ENCODE results near the gene JADE2. TPM values are rescaled to one million over a fixed set of nuclear protein-coding genes. Genes with fewer than 3 reads are reported as not detected.

The JADE2 gene
- total RNA-seq, 1 experiment from 2014 or later: 39.9 TPM

DNA sequence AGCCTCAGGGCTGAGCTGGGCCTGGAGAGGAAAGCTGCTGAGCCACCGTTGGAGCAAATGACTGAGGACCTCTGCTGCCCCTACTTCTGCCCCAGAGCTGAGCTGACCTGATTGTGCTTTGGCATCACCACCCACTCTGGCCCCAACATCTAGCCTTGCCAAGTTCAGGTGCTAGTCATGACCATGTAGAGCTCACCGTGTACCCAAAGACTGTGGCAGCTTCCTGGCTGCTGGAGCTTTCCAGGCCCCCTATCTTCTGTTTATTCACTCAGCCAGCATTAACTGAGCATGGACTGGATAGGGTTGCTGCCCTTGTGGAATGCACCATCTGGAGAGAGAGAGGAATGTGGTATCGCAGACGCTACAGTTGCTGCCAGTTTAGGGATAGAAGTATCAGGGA, 49.1 kb downstream of the JADE2 start:
- no peaks in the 10 kb centered on the region for H3K79me2 ChIP-seq (ENCODE audit: insufficient read depth, low read length)
- peaks cover 0 to 11% of the 10 kb centered on the region in 2 experiments; a peak in 2 of 4 replicates for H3K4me1 ChIP-seq (ENCODE audit: control insufficient read depth in 1 of 2, insufficient read depth in 2 of 2, low read length in 2 of 2)
- H3K4me2 ChIP-seq (ENCODE audit: low read length): no peak overlapping the region
- RAD21 ChIA-PET (ENCODE audit: low non-redundant PET in 1 of 2, low total read pairs in 2 of 2, uncharacterized antibody in 2 of 2, unreplicated experiment in 2 of 2): no interaction called here
- H3K27ac ChIP-seq (ENCODE audit: low read depth, low read length): no peak overlapping the region
- H4K20me1 ChIP-seq (ENCODE audit: insufficient read depth): no peaks in the 10 kb centered on the region
- peaks cover 2 to 20% of the 10 kb centered on the region in 2 experiments; a peak in 3 of 4 replicates for H3K36me3 ChIP-seq (ENCODE audit: control insufficient read depth in 1 of 2, insufficient read depth in 2 of 2, low read length in 2 of 2)
- no peaks in the 10 kb centered on the region for H3K9me3 ChIP-seq (ENCODE audit: control insufficient read depth in 1 of 2, insufficient read depth in 1 of 2, low read depth in 1 of 2, low read length in 2 of 2)
- BruUV-seq (replicated peaks): no TSS peak
- H3K9me2 ChIP-seq (ENCODE audit: insufficient read depth): no peaks in the 10 kb centered on the region
- CTCF ChIA-PET: interaction anchor here (1.4 kb wide), 1 partner anchor 12 kb away, joined by 5 read pairs; no protein-coding TSS in a partner anchor
- H3K4me3 ChIP-seq (replicated peaks in 1 of 2; ENCODE audit: low read depth in 1 of 2, low read length in 2 of 2): no peak overlapping the region
- TF ChIP-seq ZNF274 (IDR thresholded peaks at IDR 0.05; ENCODE audit: low read depth, low read length) (no peak), YY1 (IDR thresholded peaks at IDR 0.05; ENCODE audit: extremely low read depth, insufficient replicate concordance, low read depth, low read length) (no peak), SP1 (IDR thresholded peaks at IDR 0.05; ENCODE audit: low read depth) (no peak), SIN3A (IDR thresholded peaks at IDR 0.05; ENCODE audit: low read depth) (no peak), CTCF (IDR thresholded peaks at IDR 0.05 in 2 of 3, conservative IDR thresholded peaks at IDR 0.05 in 1 of 3; ENCODE audit: borderline replicate concordance in 1 of 3, insufficient read depth in 1 of 3, low read depth in 2 of 3, low read length in 2 of 3) (no peak), ATF3 (IDR thresholded peaks at IDR 0.05) (no peak), JUND (IDR thresholded peaks at IDR 0.05) (no peak), MAX (IDR thresholded peaks at IDR 0.05) (no peak), ELF1 (IDR thresholded peaks at IDR 0.05; ENCODE audit: borderline replicate concordance, low read depth) (no peak), EGR1 (IDR thresholded peaks at IDR 0.05; ENCODE audit: low read depth) (no peak)
- TF ChIP-seq, protein P1, sequence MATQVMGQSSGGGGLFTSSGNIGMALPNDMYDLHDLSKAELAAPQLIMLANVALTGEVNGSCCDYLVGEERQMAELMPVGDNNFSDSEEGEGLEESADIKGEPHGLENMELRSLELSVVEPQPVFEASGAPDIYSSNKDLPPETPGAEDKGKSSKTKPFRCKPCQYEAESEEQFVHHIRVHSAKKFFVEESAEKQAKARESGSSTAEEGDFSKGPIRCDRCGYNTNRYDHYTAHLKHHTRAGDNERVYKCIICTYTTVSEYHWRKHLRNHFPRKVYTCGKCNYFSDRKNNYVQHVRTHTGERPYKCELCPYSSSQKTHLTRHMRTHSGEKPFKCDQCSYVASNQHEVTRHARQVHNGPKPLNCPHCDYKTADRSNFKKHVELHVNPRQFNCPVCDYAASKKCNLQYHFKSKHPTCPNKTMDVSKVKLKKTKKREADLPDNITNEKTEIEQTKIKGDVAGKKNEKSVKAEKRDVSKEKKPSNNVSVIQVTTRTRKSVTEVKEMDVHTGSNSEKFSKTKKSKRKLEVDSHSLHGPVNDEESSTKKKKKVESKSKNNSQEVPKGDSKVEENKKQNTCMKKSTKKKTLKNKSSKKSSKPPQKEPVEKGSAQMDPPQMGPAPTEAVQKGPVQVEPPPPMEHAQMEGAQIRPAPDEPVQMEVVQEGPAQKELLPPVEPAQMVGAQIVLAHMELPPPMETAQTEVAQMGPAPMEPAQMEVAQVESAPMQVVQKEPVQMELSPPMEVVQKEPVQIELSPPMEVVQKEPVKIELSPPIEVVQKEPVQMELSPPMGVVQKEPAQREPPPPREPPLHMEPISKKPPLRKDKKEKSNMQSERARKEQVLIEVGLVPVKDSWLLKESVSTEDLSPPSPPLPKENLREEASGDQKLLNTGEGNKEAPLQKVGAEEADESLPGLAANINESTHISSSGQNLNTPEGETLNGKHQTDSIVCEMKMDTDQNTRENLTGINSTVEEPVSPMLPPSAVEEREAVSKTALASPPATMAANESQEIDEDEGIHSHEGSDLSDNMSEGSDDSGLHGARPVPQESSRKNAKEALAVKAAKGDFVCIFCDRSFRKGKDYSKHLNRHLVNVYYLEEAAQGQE (IDR thresholded peaks at IDR 0.05; ENCODE audit: low read depth): no peak
- TF ChIP-seq, protein P2, sequence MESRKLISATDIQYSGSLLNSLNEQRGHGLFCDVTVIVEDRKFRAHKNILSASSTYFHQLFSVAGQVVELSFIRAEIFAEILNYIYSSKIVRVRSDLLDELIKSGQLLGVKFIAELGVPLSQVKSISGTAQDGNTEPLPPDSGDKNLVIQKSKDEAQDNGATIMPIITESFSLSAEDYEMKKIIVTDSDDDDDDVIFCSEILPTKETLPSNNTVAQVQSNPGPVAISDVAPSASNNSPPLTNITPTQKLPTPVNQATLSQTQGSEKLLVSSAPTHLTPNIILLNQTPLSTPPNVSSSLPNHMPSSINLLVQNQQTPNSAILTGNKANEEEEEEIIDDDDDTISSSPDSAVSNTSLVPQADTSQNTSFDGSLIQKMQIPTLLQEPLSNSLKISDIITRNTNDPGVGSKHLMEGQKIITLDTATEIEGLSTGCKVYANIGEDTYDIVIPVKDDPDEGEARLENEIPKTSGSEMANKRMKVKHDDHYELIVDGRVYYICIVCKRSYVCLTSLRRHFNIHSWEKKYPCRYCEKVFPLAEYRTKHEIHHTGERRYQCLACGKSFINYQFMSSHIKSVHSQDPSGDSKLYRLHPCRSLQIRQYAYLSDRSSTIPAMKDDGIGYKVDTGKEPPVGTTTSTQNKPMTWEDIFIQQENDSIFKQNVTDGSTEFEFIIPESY (IDR thresholded peaks at IDR 0.05; ENCODE audit: extremely low read depth, insufficient replicate concordance, low read length): no peak
- H3K27me3 ChIP-seq (ENCODE audit: insufficient read depth, low read length): no peaks in the 10 kb centered on the region
- intact Hi-C loops (cut with micrococcal nuclease): no loop called here
- ATAC-seq (no peak), DNase-seq (ENCODE audit: low read depth, low spot score) (no peak)
- H2AFZ ChIP-seq (ENCODE audit: low read depth, low read length, poor library complexity, severe bottlenecking): no peak overlapping the region
- no peak overlapping the region for H3K9ac ChIP-seq (ENCODE audit: low read length)
- POLR2A ChIA-PET: no interaction called here
